H1 (cell line): ENCODE results near the gene RNASE7. TPM values are rescaled to one million over a fixed set of nuclear protein-coding genes. Genes with fewer than 3 reads are reported as not detected.

Source experiments
- CTCF ChIA-PET: fragments of 300-600 bp; sonication (Branson Sonifier 250); formaldehyde crosslinking; loops from one replicate; lab custom pipeline; 2021; ENCODE audit not compliant: partially characterized antibody; lab: Charles Lee
- POLR2A ChIA-PET: fragments of 300-600 bp; sonication (Branson Sonifier 250); formaldehyde crosslinking; loops from one replicate; lab custom pipeline; 2021; ENCODE audit warnings: inconsistent platforms; ENCODE audit not compliant: partially characterized antibody; lab: Charles Lee
- DNase-seq, 2 experiments: peaks; one replicate each; pipeline versions ENCODE4 v3.0.0 to v3.0.0-alpha.2; 2010 to 2022; ENCODE audit warnings: low spot score in 2 of 2, low read depth in 1 of 2, mixed read lengths in 1 of 2
- FAIRE-seq: peaks from 2 replicates; lab custom pipeline; 2011; peaks lifted over from hg19 to GRCh38; lab: Jason Lieb, UNC
- H2AFZ ChIP-seq: 2 replicates; pipeline ENCODE4 v1.8.1; 2012; ENCODE audit warnings: low read length, inconsistent platforms
- H2AK5ac ChIP-seq: 2 replicates; pipeline ENCODE4 v1.6.1; 2013; ENCODE audit warnings: low read depth, low read length
- H2BK120ac ChIP-seq: replicated peaks from 2 replicates; pipeline ENCODE3; 2013; ENCODE audit warnings: low read depth, low read length, inconsistent platforms
- H2BK12ac ChIP-seq: 2 replicates; pipeline ENCODE4 v1.6.1; 2013; ENCODE audit warnings: low read depth, low read length
- H2BK15ac ChIP-seq: 2 replicates; pipeline ENCODE4 v1.6.1; 2013; ENCODE audit warnings: low read length
- H2BK20ac ChIP-seq: 2 replicates; pipeline ENCODE4 v1.6.1; 2013; ENCODE audit warnings: low read length
- H2BK5ac ChIP-seq: 2 replicates; pipeline ENCODE4 v1.6.1; 2013; ENCODE audit warnings: low read depth, low read length
- H3K14ac ChIP-seq: 2 replicates; pipeline ENCODE4 v1.6.1; 2013; ENCODE audit warnings: inconsistent platforms; ENCODE audit not compliant: insufficient read length
- H3K18ac ChIP-seq: 2 replicates; pipeline ENCODE4 v1.6.1; 2013; ENCODE audit warnings: low read length; ENCODE audit errors: extremely low read depth
- H3K23ac ChIP-seq: 2 replicates; pipeline ENCODE4 v1.6.1; 2013; ENCODE audit warnings: inconsistent platforms; ENCODE audit not compliant: insufficient read length
- H3K23me2 ChIP-seq: 2 replicates; pipeline ENCODE4 v1.6.1; 2013; ENCODE audit warnings: low read depth, low read length
- H3K27ac ChIP-seq: 2 replicates; pipeline ENCODE4 v1.6.1; 2011; ENCODE audit warnings: low read depth, low read length, inconsistent platforms
- H3K27me3 ChIP-seq, 4 experiments: replicated peaks in 1 of 4; 1 replicate in 1 of 4; 2 replicates in 3 of 4; pipeline versions ENCODE4 v1.6.1 to v1.8.1; 2011 to 2013; ENCODE audit warnings: low read length in 3 of 4, mild to moderate bottlenecking in 3 of 4, inconsistent platforms in 2 of 4, mixed read lengths in 2 of 4, moderate library complexity in 1 of 4; ENCODE audit not compliant: control insufficient read depth in 3 of 4, insufficient read depth in 3 of 4; ENCODE audit errors: extremely low read depth in 1 of 4
- H3K36me3 ChIP-seq, 4 experiments: 2 replicates each; pipeline versions ENCODE4 v1.6.1 to v1.8.1; 2011 to 2013; ENCODE audit warnings: mild to moderate bottlenecking in 4 of 4, low read length in 3 of 4, moderate library complexity in 2 of 4, control low read depth in 1 of 4, inconsistent platforms in 1 of 4; ENCODE audit not compliant: insufficient read depth in 4 of 4, control insufficient read depth in 2 of 4
- H3K4ac ChIP-seq: replicated peaks from 2 replicates; pipeline ENCODE3; 2013; ENCODE audit warnings: low read length, low read depth, mixed read lengths, inconsistent platforms; ENCODE audit not compliant: insufficient read length
- H3K4me1 ChIP-seq, 4 experiments: replicated peaks in 1 of 4; 1 replicate in 1 of 4; 2 replicates in 3 of 4; pipeline versions ENCODE4 v1.6.1 to v1.8.1; 2011 to 2013; ENCODE audit warnings: low read length in 3 of 4, inconsistent platforms in 2 of 4, mixed read lengths in 1 of 4; ENCODE audit not compliant: insufficient read depth in 4 of 4, control insufficient read depth in 3 of 4
- H3K4me2 ChIP-seq, 2 experiments: 2 replicates each; pipeline versions ENCODE4 v1.6.1 to v1.8.1; 2011 to 2013; ENCODE audit warnings: low read depth in 2 of 2, low read length in 2 of 2, control low read depth in 1 of 2, inconsistent platforms in 1 of 2, mild to moderate bottlenecking in 1 of 2; ENCODE audit not compliant: insufficient read depth in 1 of 2
- H3K4me3 ChIP-seq, 4 experiments: fragments of 200-600, 300-600 bp in 1 of 4; sonication (generic), shearing (Covaris generic), sonication (Bioruptor Twin) in 1 of 4; 2 replicates each; pipeline versions ENCODE4 v1.5.1 to v1.8.1; 2011 to 2016; ENCODE audit warnings: low read length in 4 of 4, low read depth in 3 of 4, control low read depth in 2 of 4, inconsistent platforms in 2 of 4, mild to moderate bottlenecking in 2 of 4, mixed read lengths in 1 of 4, moderate library complexity in 1 of 4; ENCODE audit not compliant: insufficient read depth in 2 of 4; ENCODE audit errors: extremely low read depth in 1 of 4
- H3K56ac ChIP-seq: replicated peaks from 2 replicates; pipeline ENCODE3; 2013; ENCODE audit warnings: low read depth, mild to moderate bottlenecking, mixed read lengths, low read length, inconsistent platforms; ENCODE audit not compliant: insufficient read length
- H3K79me1 ChIP-seq: 2 replicates; pipeline ENCODE4 v1.6.1; 2013; ENCODE audit warnings: low read depth, low read length, control low read depth
- H3K79me2 ChIP-seq, 2 experiments: 2 replicates each; pipeline versions ENCODE4 v1.6.1 to v1.8.1; 2012 to 2013; ENCODE audit warnings: low read length in 2 of 2, mild to moderate bottlenecking in 2 of 2, inconsistent platforms in 1 of 2; ENCODE audit not compliant: insufficient read depth in 2 of 2, control insufficient read depth in 1 of 2
- H3K9ac ChIP-seq, 4 experiments: replicated peaks in 1 of 4; 1 replicate in 1 of 4; 2 replicates in 3 of 4; pipeline versions ENCODE4 v1.6.1 to v1.8.1; 2011 to 2013; ENCODE audit warnings: low read depth in 3 of 4, low read length in 3 of 4, control low read depth in 2 of 4, mild to moderate bottlenecking in 2 of 4, moderate library complexity in 2 of 4, inconsistent platforms in 1 of 4; ENCODE audit errors: extremely low read depth in 1 of 4
- H3K9me3 ChIP-seq, 2 experiments: 2 replicates each; pipeline versions ENCODE4 v1.6.1 to v1.8.1; 2012 to 2013; ENCODE audit warnings: mild to moderate bottlenecking in 2 of 2, moderate library complexity in 2 of 2, control low read depth in 1 of 2, inconsistent platforms in 1 of 2, low read depth in 1 of 2, low read length in 1 of 2, mixed read lengths in 1 of 2; ENCODE audit not compliant: insufficient read depth in 2 of 2
- H4K20me1 ChIP-seq, 2 experiments: replicated peaks in 1 of 2; 2 replicates each; pipeline versions ENCODE3 to v1.8.1; 2011 to 2013; ENCODE audit warnings: inconsistent platforms in 2 of 2, low read length in 2 of 2, mild to moderate bottlenecking in 1 of 2; ENCODE audit not compliant: insufficient read depth in 2 of 2, control insufficient read depth in 1 of 2
- H4K5ac ChIP-seq: 2 replicates; pipeline ENCODE4 v1.6.1; 2013; ENCODE audit warnings: low read length, low read depth, mixed read lengths, inconsistent platforms; ENCODE audit not compliant: insufficient read length
- H4K8ac ChIP-seq: 2 replicates; pipeline ENCODE4 v1.8.0; 2013; ENCODE audit warnings: mild to moderate bottlenecking, moderate library complexity, low read length, inconsistent platforms; ENCODE audit not compliant: insufficient read depth; ENCODE audit errors: extremely low read depth
- H4K91ac ChIP-seq: replicated peaks from 2 replicates; pipeline ENCODE3; 2013; ENCODE audit warnings: low read length, mixed read lengths, inconsistent platforms; ENCODE audit not compliant: insufficient read length
- BCL11A ChIP-seq, 2 experiments: IDR thresholded peaks; one replicate each; pipeline ENCODE4 v1.6.1; 2011; ENCODE audit warnings: low read depth in 2 of 2, low read length in 2 of 2, mild to moderate bottlenecking in 2 of 2
- CBX8 ChIP-seq: fragments of 300-800, 300-1000 bp; sonication (generic); IDR thresholded peaks from 2 replicates; pipeline ENCODE4 v1.7.1; 2016; ENCODE audit warnings: low read depth, low read length, borderline replicate concordance
- CREB1 ChIP-seq: IDR thresholded peaks from 2 replicates; pipeline ENCODE4 v1.6.1; 2012; ENCODE audit warnings: inconsistent platforms
- CTBP2 ChIP-seq: IDR thresholded peaks from 2 replicates; pipeline ENCODE4 v1.7.0; 2011; ENCODE audit warnings: borderline replicate concordance, mild to moderate bottlenecking, moderate library complexity, mixed read lengths, low read length; ENCODE audit not compliant: insufficient read depth, insufficient read length
- GTF2F1 ChIP-seq: IDR thresholded peaks from 2 replicates; pipeline ENCODE4 v1.6.1; 2012; ENCODE audit warnings: low read depth, low read length, improper control_type of control experiment, borderline replicate concordance
- SIX5 ChIP-seq: IDR thresholded peaks from 2 replicates; pipeline ENCODE4 v1.6.1; 2011; ENCODE audit warnings: mild to moderate bottlenecking, low read depth, low read length
- SP1 ChIP-seq: IDR thresholded peaks from 2 replicates; pipeline ENCODE4 v1.6.1; 2011; ENCODE audit warnings: low read depth, low read length
- WGBS, 2 experiments: shearing (Covaris generic) in 1 of 2; methylation state at CpG; one replicate each; pipeline versions ENCODE4 v1.1.6 to v1.1.7; 2013 to 2015; ENCODE audit warnings: low lambda C conversion rate in 2 of 2, mixed read lengths in 2 of 2, inconsistent platforms in 1 of 2, low coverage in 1 of 2, missing lambda C conversion rate in 1 of 2; ENCODE audit not compliant: insufficient replicate concordance in 2 of 2, insufficient coverage in 1 of 2, insufficient read length in 1 of 2; ENCODE audit errors: extremely low coverage in 1 of 2, missing lambda C conversion rate in 1 of 2; 5-methylcytosine and 5-hydroxymethylcytosine counted together
- polyA plus RNA-seq, 7 experiments: library from polyadenylated mRNA; depleted of rRNA in 3 of 7; stranded (reverse) in 5 of 7; unstranded in 2 of 7; fragments of >200 nt in 5 of 7; fragments of 200-250 nt in 2 of 7; gene quantifications; 1 replicate in 5 of 7; 2 replicates in 1 of 7; 4 replicates in 1 of 7; pipeline versions ENCODE4 v1.2.1 to v1.2.3, GENCODE V29; 2011 to 2013; ENCODE audit warnings: missing spikeins in 2 of 7, mixed read lengths in 2 of 7
- total RNA-seq: library from RNA; stranded (reverse); fragmentation: NEBNext Ultra II Directional; extraction: Animal tissue kit (Norgen Biotek cat#: 25700); gene quantifications from 2 replicates; pipeline ENCODE4 v1.2.1, GENCODE V29; 2021
- TF ChIP-seq, protein P1 (sequence below): IDR thresholded peaks from 2 replicates; pipeline ENCODE4 v1.6.1; 2011; ENCODE audit warnings: low read depth, mild to moderate bottlenecking, low read length; ENCODE audit not compliant: insufficient read depth

Gene RNASE7
- total and polyA plus RNA-seq, 2 of the 8 experiments (the other 6 are each of a cell fraction or from before 2014, with no cell fraction given): not detected

DNA sequence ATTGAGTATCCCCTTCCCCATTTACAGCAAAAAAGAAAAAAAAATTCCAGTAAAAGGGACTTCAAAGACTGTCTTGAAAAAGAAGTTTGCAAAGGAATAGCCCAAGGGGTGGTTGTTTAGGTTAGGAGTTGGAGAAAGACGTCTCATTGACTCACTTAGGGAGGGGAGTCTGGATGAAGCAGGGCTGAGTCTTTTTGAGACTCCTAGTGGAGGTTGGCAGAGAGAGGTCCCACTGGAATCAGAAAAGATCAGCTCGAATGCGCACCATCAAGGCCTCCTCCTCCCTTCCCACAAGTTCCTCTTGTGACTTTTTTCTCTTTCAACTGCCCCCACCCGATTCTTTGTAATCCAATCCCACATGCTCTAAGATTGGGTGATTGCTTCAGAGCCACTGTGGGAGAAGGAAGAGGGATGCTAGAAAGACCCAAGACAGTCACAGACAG, 29.9 kb downstream of the RNASE7 start:
- no peak for FAIRE-seq
- peak overlapping the region; percentile 94 to 96 for H3K4me2 ChIP-seq
- TF ChIP-seq GTF2F1: no peak
- no peak for TF ChIP-seq CREB1
- TF ChIP-seq BCL11A (IDR thresholded peaks at IDR 0.05; ENCODE audit: low read depth in 2 of 2, low read length in 2 of 2): no peak
- TF ChIP-seq, protein P1, sequence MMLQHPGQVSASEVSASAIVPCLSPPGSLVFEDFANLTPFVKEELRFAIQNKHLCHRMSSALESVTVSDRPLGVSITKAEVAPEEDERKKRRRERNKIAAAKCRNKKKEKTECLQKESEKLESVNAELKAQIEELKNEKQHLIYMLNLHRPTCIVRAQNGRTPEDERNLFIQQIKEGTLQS: no peak
- TF ChIP-seq CBX8: no peak
- no peak for TF ChIP-seq CTBP2
- TF ChIP-seq SP1: no peak
- TF ChIP-seq SIX5: no peak

More for the DNA sequence above, 29.9 kb downstream of the RNASE7 start:
- Histone ChIP-seq H2BK15ac (no peak overlapping the region), H3K27ac (no peak overlapping the region), H3K79me2 (peaks cover 0 to 13% of the 10 kb centered on the region in 2 experiments; a peak in 2 of 4 replicates), H2BK5ac (peak overlapping the region; percentile 95; the same call in 1 of the 2 replicates), H3K23me2 (peaks cover 25% of the 10 kb centered on the region; the same call in 1 of the 2 replicates), H4K8ac (no peak overlapping the region), H2BK12ac (no peak overlapping the region), H3K56ac (no peak overlapping the region), H3K4me3 (peak overlapping the region; percentile 52 to 98 (median 82); a peak in 7 of 8 replicates), H4K5ac (no peak overlapping the region), H3K23ac (no peak overlapping the region), H3K79me1 (no peaks in the 10 kb centered on the region; the same call in 1 of the 2 replicates), H2AK5ac (no peak overlapping the region), H3K9me3 (no peaks in the 10 kb centered on the region), H2AFZ (no peak overlapping the region), H3K18ac (0 out of 2 replicates have a peak overlapping the region, but pooled peaks have one; percentile 51), H3K9ac (peak overlapping the region in 2 of 4 experiments; percentile 16 to 27; a peak in 3 of 7 replicates), H4K20me1 (peaks cover 2 to 5% of the 10 kb centered on the region in 2 experiments), H4K91ac (peak overlapping the region; percentile 71), H3K14ac (no peak overlapping the region), H3K27me3 (peaks cover 0 to 4% (median 0%) of the 10 kb centered on the region in 4 experiments; a peak in 3 of 7 replicates), H3K36me3 (peaks cover 23 to 33% (median 31%) of the 10 kb centered on the region in 4 experiments), H3K4me1 (peaks cover 3 to 14% (median 7%) of the 10 kb centered on the region in 4 experiments), H2BK120ac (peak overlapping the region; percentile 19), H3K4ac (no peak overlapping the region), H2BK20ac (no peak overlapping the region)
- 41% methylated on average over 4 of the region's 4 CpGs; no CpG with 5 or more reads in 1 of the 2 experiments for WGBS, 2 experiments
- CTCF ChIA-PET: interaction anchor here (0.7 to 6.6 kb wide), 22 partner anchors 9 to 214 kb away, joined by 3 to 110 read pairs (median 11); partner anchors contain the start of genes NDRG2, OR5AU1 and TMEM253
- DNase-seq: no peak
- POLR2A ChIA-PET: interaction anchor here (0.9 to 12.4 kb wide), 14 partner anchors 10 to 199 kb away, joined by 3 to 245 read pairs (median 7); partner anchors contain the start of genes TMEM253 and ZNF219
